OCI-LY3 (cell line): ENCODE results near the gene REEP1.

Source experiments
- CTCF ChIP-seq: fragments of 200-600, 300-600 bp; sonication (generic); IDR thresholded peaks from 2 replicates; pipeline ENCODE4 v1.5.1; 2014; ENCODE audit warnings: antibody characterized with exemption, low read length, low read depth
- EZH2phosphoT487 ChIP-seq: fragments of 200-600 bp; shearing (Covaris generic); IDR thresholded peaks from 2 replicates; pipeline ENCODE4 v1.6.1; 2018; ENCODE audit warnings: antibody characterized with exemption, mixed run types, low read depth

GRCh38 chr2:86271248-86271647 is 66.2 kb downstream of the REEP1 start:
- TF ChIP-seq CTCF (no peak), EZH2phosphoT487 (no peak)
